Medulla oblongata (tissue), 1 donor: ENCODE measurements around the gene PGLYRP3.
"Not testable (repeated sequence)": the region's sequence is repeated elsewhere in the genome, so short reads cannot be mapped to it uniquely, and the experiment has no call there.

Experiments
- DNase-seq: peaks from one replicate; pipeline ENCODE4 v3.0.0-alpha.2; 2015; ENCODE audit errors: extremely low spot score

Gene PGLYRP3

GRCh38 chr1:153348511-153349362, 36.0 kb upstream of the PGLYRP3 start, which contains the start of gene PGLYRP4:
PGLYRP4 (minus strand) TSS chr1:153348841; CDS start chr1:153347932, 909 bp downstream.
- DNase-seq, result no peak

- no peak for DNase-seq
Measured at GRCh38 chr1:153347856-153348255, 35.1 kb upstream of the PGLYRP3 start.

GRCh38 chr1:153347049-153347448, 34.3 kb upstream of the PGLYRP3 start:
- not testable (repeated sequence) for DNase-seq

- DNase-seq, result no peak
Measured at GRCh38 chr1:153346077-153346723, 33.4 kb upstream of the PGLYRP3 start.

GRCh38 chr1:153345187-153346076, 32.7 kb upstream of the PGLYRP3 start:
- no peak for DNase-seq

- DNase-seq, result no peak
Measured at GRCh38 chr1:153344718-153345025, 31.9 kb upstream of the PGLYRP3 start.

GRCh38 chr1:153343811-153344717, 31.3 kb upstream of the PGLYRP3 start:
- no peak for DNase-seq

- no peak for DNase-seq
Measured at GRCh38 chr1:153343040-153343681, 30.4 kb upstream of the PGLYRP3 start.

GRCh38 chr1:153342178-153342577, 29.4 kb upstream of the PGLYRP3 start:
- no peak for DNase-seq

- DNase-seq, result no peak
Measured at GRCh38 chr1:153341431-153341934, 28.7 kb upstream of the PGLYRP3 start.

- DNase-seq, result no peak
Measured at GRCh38 chr1:153340356-153340755, 27.6 kb upstream of the PGLYRP3 start.

- DNase-seq, result no peak
Measured at GRCh38 chr1:153339802-153340201, 27.1 kb upstream of the PGLYRP3 start.

GRCh38 chr1:153337980-153338853, 25.5 kb upstream of the PGLYRP3 start:
- no peak for DNase-seq

GRCh38 chr1:153336650-153337049, 23.9 kb upstream of the PGLYRP3 start:
- no peak for DNase-seq

GRCh38 chr1:153333902-153334301, 21.1 kb upstream of the PGLYRP3 start:
- DNase-seq, result no peak

- peak; percentile 76 for DNase-seq
Measured at GRCh38 chr1:153324912-153325311, 12.2 kb upstream of the PGLYRP3 start.

- no peak for DNase-seq
Measured at GRCh38 chr1:153322568-153322967, 9.8 kb upstream of the PGLYRP3 start.

- DNase-seq, result not testable (repeated sequence)
Measured at GRCh38 chr1:153318145-153318544, 5.4 kb upstream of the PGLYRP3 start.

GRCh38 chr1:153316013-153316412, 3.3 kb upstream of the PGLYRP3 start:
- DNase-seq, result not testable (repeated sequence)
